Measurements from ENCODE around the gene LAP3.

- TF ChIP-seq POLR2AphosphoS5 (IDR thresholded peaks at IDR 0.05; ENCODE audit: low read depth, low read length) (no peak), SPI1 (IDR thresholded peaks at IDR 0.05; ENCODE audit: low read depth, low read length) (no peak), POLR2A (IDR thresholded peaks at IDR 0.05; ENCODE audit: low read depth, low read length) (no peak), TAF1 (IDR thresholded peaks at IDR 0.05; ENCODE audit: low read depth, low read length) (no peak), PAX5 (IDR thresholded peaks at IDR 0.05; ENCODE audit: insufficient read depth, low read length, severe bottlenecking) (no peak), POU2F2 (IDR thresholded peaks at IDR 0.05; ENCODE audit: low read depth, low read length) (no peak)
Measured at GRCh38 chr4:17578482-17578891, 1.5 kb downstream of the LAP3 start.
